Measurements from ENCODE around the gene SH2D7.

SH2D7 gene

GRCh38 chr15:78109156-78109555, 16.8 kb downstream of the SH2D7 start:
- Histone ChIP-seq H4K20me1 (ENCODE audit: low read depth, low read length) (no peaks in the 10 kb centered on the region), H3K9ac (ENCODE audit: low read length) (no peak overlapping the region), H3K9me3 (ENCODE audit: insufficient read depth, low read length) (no peaks in the 10 kb centered on the region), H3K36me3 (ENCODE audit: low read length) (no peaks in the 10 kb centered on the region), H3K4me2 (ENCODE audit: low read depth, low read length, poor library complexity, severe bottlenecking) (no peak overlapping the region), H3K27ac (ENCODE audit: low read depth, low read length) (no peak overlapping the region), H3F3A (ENCODE audit: insufficient read depth) (no peaks in the 10 kb centered on the region), H2AFZ (ENCODE audit: low read depth, low read length, severe bottlenecking) (no peak overlapping the region), H3K9me2 (replicated peaks; ENCODE audit: insufficient read depth, low read length) (no peaks in the 10 kb centered on the region), H3K79me2 (ENCODE audit: insufficient read depth, low read length) (no peaks in the 10 kb centered on the region), H3K4me3 (ENCODE audit: insufficient read depth, low read length, poor library complexity, severe bottlenecking) (no peak overlapping the region), H3K27me3 (ENCODE audit: low read length) (no peaks in the 10 kb centered on the region)
- TF ChIP-seq CTCF (IDR thresholded peaks at IDR 0.05; ENCODE audit: insufficient read depth, low read length, poor library complexity, severe bottlenecking) (no peak), EZH2phosphoT487 (conservative IDR thresholded peaks at IDR 0.05; ENCODE audit: low read length) (no peak)

- H2AFZ ChIP-seq (ENCODE audit: low read depth, low read length, severe bottlenecking), result no peak overlapping the region
- no peak overlapping the region for H3K4me3 ChIP-seq (ENCODE audit: insufficient read depth, low read length, poor library complexity, severe bottlenecking)
- H3K9ac ChIP-seq (ENCODE audit: low read length), result no peak overlapping the region
- no peaks in the 10 kb centered on the region for H3K9me3 ChIP-seq (ENCODE audit: insufficient read depth, low read length)
- H3K4me2 ChIP-seq (ENCODE audit: low read depth, low read length, poor library complexity, severe bottlenecking), result no peak overlapping the region
- TF ChIP-seq CTCF (IDR thresholded peaks at IDR 0.05; ENCODE audit: insufficient read depth, low read length, poor library complexity, severe bottlenecking) (no peak), EZH2phosphoT487 (conservative IDR thresholded peaks at IDR 0.05; ENCODE audit: low read length) (no peak)
- H3K27me3 ChIP-seq (ENCODE audit: low read length), result no peaks in the 10 kb centered on the region
- no peaks in the 10 kb centered on the region for H3K79me2 ChIP-seq (ENCODE audit: insufficient read depth, low read length)
- H3K9me2 ChIP-seq (replicated peaks; ENCODE audit: insufficient read depth, low read length), result no peaks in the 10 kb centered on the region
- H4K20me1 ChIP-seq (ENCODE audit: low read depth, low read length), result no peaks in the 10 kb centered on the region
- H3F3A ChIP-seq (ENCODE audit: insufficient read depth), result no peaks in the 10 kb centered on the region
- no peak overlapping the region for H3K27ac ChIP-seq (ENCODE audit: low read depth, low read length)
- H3K36me3 ChIP-seq (ENCODE audit: low read length), result no peaks in the 10 kb centered on the region
Observed at GRCh38 chr15:78110096-78110495, 17.7 kb downstream of the SH2D7 start.

GRCh38 chr15:78110916-78111475, 18.6 kb downstream of the SH2D7 start:
- no peaks in the 10 kb centered on the region for H3K9me2 ChIP-seq (replicated peaks; ENCODE audit: insufficient read depth, low read length)
- H3F3A ChIP-seq (ENCODE audit: insufficient read depth), result no peaks in the 10 kb centered on the region
- no peak overlapping the region for H3K9ac ChIP-seq (ENCODE audit: low read length)
- no peak for TF ChIP-seq CTCF (IDR thresholded peaks at IDR 0.05; ENCODE audit: insufficient read depth, low read length, poor library complexity, severe bottlenecking)
- H3K36me3 ChIP-seq (ENCODE audit: low read length), result no peaks in the 10 kb centered on the region
- no peaks in the 10 kb centered on the region for H4K20me1 ChIP-seq (ENCODE audit: low read depth, low read length)
- no peak overlapping the region for H3K4me2 ChIP-seq (ENCODE audit: low read depth, low read length, poor library complexity, severe bottlenecking)
- no peak overlapping the region for H3K4me3 ChIP-seq (ENCODE audit: insufficient read depth, low read length, poor library complexity, severe bottlenecking)
- H3K27ac ChIP-seq (ENCODE audit: low read depth, low read length), result no peak overlapping the region
- H2AFZ ChIP-seq (ENCODE audit: low read depth, low read length, severe bottlenecking), result no peak overlapping the region
- no peaks in the 10 kb centered on the region for H3K27me3 ChIP-seq (ENCODE audit: low read length)
- no peaks in the 10 kb centered on the region for H3K79me2 ChIP-seq (ENCODE audit: insufficient read depth, low read length)
- no peaks in the 10 kb centered on the region for H3K9me3 ChIP-seq (ENCODE audit: insufficient read depth, low read length)
